Osteoblast (primary cell): ENCODE data around the gene ZNF394. TPM values are rescaled to one million over a fixed set of nuclear protein-coding genes. Genes with fewer than 3 reads are reported as not detected.

Experiments
- DNase-seq: peaks from one replicate; pipeline ENCODE4 v3.0.0; 2011; ENCODE audit warnings: low spot score, mixed read lengths; ENCODE audit not compliant: insufficient read length; ENCODE audit errors: missing footprints
- H2AFZ ChIP-seq: 2 replicates; pipeline ENCODE4 v1.6.0; 2011; ENCODE audit warnings: mild to moderate bottlenecking, low read length
- H3K27ac ChIP-seq: 2 replicates; pipeline ENCODE4 v1.5.1; 2011; ENCODE audit warnings: mild to moderate bottlenecking, low read depth, low read length, moderate library complexity
- H3K27me3 ChIP-seq: 2 replicates; pipeline ENCODE4 v1.6.0; 2012; ENCODE audit warnings: mild to moderate bottlenecking, control low read depth, inconsistent platforms, low read length, moderate library complexity; ENCODE audit not compliant: insufficient read depth
- H3K36me3 ChIP-seq: 2 replicates; pipeline ENCODE4 v1.5.1; 2011; ENCODE audit warnings: mild to moderate bottlenecking, low read length, control low read depth, moderate library complexity; ENCODE audit not compliant: insufficient read depth
- H3K4me1 ChIP-seq: 2 replicates; pipeline ENCODE4 v1.5.1; 2011; ENCODE audit warnings: mild to moderate bottlenecking, low read length, control low read depth, moderate library complexity; ENCODE audit not compliant: insufficient read depth
- H3K4me2 ChIP-seq: 2 replicates; pipeline ENCODE4 v1.6.0; 2011; ENCODE audit warnings: mild to moderate bottlenecking, low read length; ENCODE audit not compliant: insufficient read depth
- H3K4me3 ChIP-seq: fragments of 200-600 bp; sonication (generic); 3 replicates; pipeline ENCODE4 v1.5.1; 2012; ENCODE audit warnings: mild to moderate bottlenecking, low read length, inconsistent platforms; ENCODE audit not compliant: insufficient read depth
- H3K79me2 ChIP-seq: 2 replicates; pipeline ENCODE4 v1.6.0; 2012; ENCODE audit warnings: mild to moderate bottlenecking, low read length, control low read depth, inconsistent platforms; ENCODE audit not compliant: insufficient read depth
- H3K9me3 ChIP-seq: 2 replicates; pipeline ENCODE4 v1.5.1; 2011; ENCODE audit warnings: low read depth, low read length, control low read depth
- H4K20me1 ChIP-seq: 2 replicates; pipeline ENCODE4 v1.6.0; 2012; ENCODE audit warnings: mild to moderate bottlenecking, low read length, control low read depth; ENCODE audit not compliant: insufficient read depth
- CTCF ChIP-seq: IDR thresholded peaks from 2 replicates; pipeline ENCODE4 v1.5.1; 2011; ENCODE audit warnings: mild to moderate bottlenecking, low read depth, low read length, moderate library complexity; ENCODE audit errors: extremely low read depth
- total RNA-seq: library from RNA; depleted of rRNA; stranded (reverse); fragments of >200 nt; gene quantifications from 2 replicates; pipeline ENCODE4 v1.2.3, GENCODE V29; 2012

The ZNF394 gene
- total RNA-seq, 1 donor = 34.7 TPM

DNA sequence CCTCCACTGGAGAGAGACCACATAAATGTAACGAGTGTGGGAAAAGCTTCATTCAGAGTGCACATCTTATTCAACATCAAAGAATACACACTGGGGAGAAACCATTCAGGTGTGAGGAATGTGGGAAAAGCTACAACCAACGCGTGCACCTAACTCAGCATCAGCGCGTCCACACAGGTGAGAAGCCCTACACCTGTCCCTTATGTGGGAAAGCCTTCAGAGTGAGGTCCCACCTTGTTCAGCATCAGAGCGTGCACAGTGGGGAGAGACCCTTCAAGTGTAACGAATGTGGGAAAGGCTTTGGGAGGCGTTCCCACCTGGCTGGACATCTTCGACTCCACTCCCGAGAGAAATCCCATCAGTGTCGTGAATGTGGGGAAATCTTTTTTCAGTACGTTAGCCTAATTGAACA, 31.3 kb upstream of the ZNF394 start:
- H3K4me2 ChIP-seq = no peak overlapping the region
- H3K79me2 ChIP-seq = no peaks in the 10 kb centered on the region
- peak overlapping the region; percentile 0 for H3K4me3 ChIP-seq
- H2AFZ ChIP-seq = no peak overlapping the region
- H3K36me3 ChIP-seq = peaks cover 61% of the 10 kb centered on the region
- peaks cover 54% of the 10 kb centered on the region for H3K9me3 ChIP-seq
- H3K4me1 ChIP-seq = no peaks in the 10 kb centered on the region
- DNase-seq = no peak
- no peak overlapping the region for H3K27ac ChIP-seq
- H4K20me1 ChIP-seq = no peaks in the 10 kb centered on the region
- no peaks in the 10 kb centered on the region for H3K27me3 ChIP-seq
- no peak for TF ChIP-seq CTCF

DNA sequence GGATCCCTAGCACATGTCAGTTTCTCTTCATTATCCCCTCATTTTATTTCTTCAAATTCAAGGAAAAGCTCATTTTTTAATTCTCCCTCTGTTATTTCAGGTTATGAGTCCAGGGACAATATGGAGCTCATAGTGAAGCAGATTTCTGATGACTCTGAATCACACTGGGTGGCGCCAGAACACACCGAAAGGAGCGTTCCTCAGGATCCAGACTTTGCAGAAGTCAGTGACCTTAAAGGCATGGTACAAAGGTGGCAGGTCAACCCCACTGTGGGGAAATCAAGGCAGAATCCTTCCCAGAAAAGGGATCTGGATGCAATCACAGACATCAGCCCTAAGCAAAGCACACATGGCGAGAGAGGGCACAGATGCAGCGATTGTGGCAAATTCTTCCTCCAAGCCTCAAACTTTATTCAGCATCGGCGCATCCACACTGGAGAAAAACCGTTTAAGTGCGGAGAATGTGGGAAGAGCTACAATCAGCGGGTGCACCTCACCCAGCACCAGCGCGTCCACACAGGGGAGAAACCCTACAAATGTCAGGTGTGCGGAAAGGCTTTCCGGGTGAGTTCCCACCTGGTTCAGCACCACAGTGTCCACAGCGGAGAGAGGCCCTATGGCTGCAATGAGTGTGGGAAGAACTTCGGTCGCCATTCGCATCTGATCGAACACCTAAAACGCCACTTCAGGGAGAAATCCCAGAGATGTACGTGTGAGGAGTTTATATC, 25.8 kb upstream of the ZNF394 start:
- Histone ChIP-seq H2AFZ (no peak overlapping the region), H3K36me3 (peaks cover 49% of the 10 kb centered on the region), H3K4me3 (no peak overlapping the region), H4K20me1 (no peaks in the 10 kb centered on the region), H3K27me3 (no peaks in the 10 kb centered on the region), H3K4me2 (no peak overlapping the region), H3K9me3 (peaks cover 16% of the 10 kb centered on the region), H3K27ac (no peak overlapping the region), H3K79me2 (no peaks in the 10 kb centered on the region), H3K4me1 (no peaks in the 10 kb centered on the region)
- DNase-seq = no peak
- peak; percentile 19 for TF ChIP-seq CTCF

DNA sequence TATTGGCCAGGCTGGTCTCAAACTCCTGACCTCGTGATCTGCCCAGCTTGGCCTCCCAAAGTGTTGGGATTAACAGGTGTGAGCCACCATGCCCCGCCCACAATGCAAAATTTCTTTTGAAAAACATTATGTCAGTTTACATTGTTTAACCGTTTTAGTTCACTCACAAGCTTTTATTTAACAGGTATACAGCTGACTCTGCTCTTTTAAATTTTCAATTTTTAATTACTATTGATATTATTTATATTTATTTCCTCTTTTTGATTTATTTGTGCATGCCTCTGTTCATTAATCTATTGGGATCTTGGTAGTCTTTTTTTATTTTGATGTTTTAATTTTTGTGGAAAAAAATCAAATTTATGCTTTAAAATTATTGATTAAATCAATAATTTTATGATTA, 21.3 kb upstream of the ZNF394 start:
- H3K4me3 ChIP-seq = no peak overlapping the region
- H3K4me1 ChIP-seq = no peaks in the 10 kb centered on the region
- no peak overlapping the region for H3K4me2 ChIP-seq
- H3K27me3 ChIP-seq = no peaks in the 10 kb centered on the region
- TF ChIP-seq CTCF = no peak
- H3K36me3 ChIP-seq = peaks cover 44% of the 10 kb centered on the region
- H3K27ac ChIP-seq = no peak overlapping the region
- H4K20me1 ChIP-seq = no peaks in the 10 kb centered on the region
- H3K79me2 ChIP-seq = no peaks in the 10 kb centered on the region
- no peak for DNase-seq
- no peak overlapping the region for H2AFZ ChIP-seq
- no peaks in the 10 kb centered on the region for H3K9me3 ChIP-seq

DNA sequence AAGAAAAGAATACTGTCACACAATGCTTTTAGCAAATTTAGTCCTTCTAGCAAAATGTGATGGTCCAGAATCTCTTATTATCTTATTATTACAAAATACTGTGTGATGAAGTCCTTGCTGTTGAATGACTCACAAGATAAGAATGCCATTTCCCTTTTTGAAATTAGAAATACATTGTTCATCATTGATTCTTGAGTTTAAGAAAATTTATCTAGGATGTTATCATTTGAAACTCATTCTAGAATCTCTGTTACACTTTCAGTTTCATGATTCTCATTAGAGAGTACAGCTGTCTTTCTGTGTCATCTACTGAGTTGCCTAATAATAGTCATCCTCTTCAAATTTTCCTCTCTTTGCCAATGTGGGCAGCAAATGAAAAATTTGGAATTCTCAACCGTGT, 14.0 kb upstream of the ZNF394 start:
- Histone ChIP-seq H4K20me1 (peaks cover 3% of the 10 kb centered on the region), H2AFZ (no peak overlapping the region), H3K4me3 (no peak overlapping the region), H3K9me3 (no peaks in the 10 kb centered on the region), H3K36me3 (peaks cover 40% of the 10 kb centered on the region), H3K79me2 (peaks cover 27% of the 10 kb centered on the region), H3K4me1 (no peaks in the 10 kb centered on the region), H3K4me2 (no peak overlapping the region), H3K27me3 (no peaks in the 10 kb centered on the region), H3K27ac (peak overlapping the region; percentile 30)
- TF ChIP-seq CTCF = no peak
- DNase-seq = peak; percentile 66
